Glutamatergic neuron (in vitro differentiated cells): ENCODE results near the gene THADA. TPM values are rescaled to one million over a fixed set of nuclear protein-coding genes. Genes with fewer than 3 reads are reported as not detected.

Experiments used
- DNase-seq: peaks from one replicate; pipeline ENCODE4 v3.0.0; 2022
- H3K27ac Mint-ChIP-seq: one replicate; pipeline ENCODE4 v1.8.0; 2020; ENCODE audit warnings: mild to moderate bottlenecking, mixed read lengths, inconsistent platforms; ENCODE audit not compliant: unreplicated experiment
- H3K27me3 Mint-ChIP-seq: one replicate; pipeline ENCODE4 v1.8.0; 2020; ENCODE audit warnings: mild to moderate bottlenecking, moderate library complexity, mixed read lengths, inconsistent platforms; ENCODE audit not compliant: unreplicated experiment
- H3K36me3 Mint-ChIP-seq: one replicate; pipeline ENCODE4 v1.8.0; 2020; ENCODE audit warnings: mild to moderate bottlenecking, mixed read lengths, inconsistent platforms; ENCODE audit not compliant: unreplicated experiment
- H3K4me1 Mint-ChIP-seq: one replicate; pipeline ENCODE4 v1.8.0; 2020; ENCODE audit warnings: mild to moderate bottlenecking, low read depth, mixed read lengths, inconsistent platforms; ENCODE audit not compliant: unreplicated experiment
- H3K4me3 Mint-ChIP-seq: one replicate; pipeline ENCODE4 v1.8.0; 2020; ENCODE audit warnings: mild to moderate bottlenecking, mixed read lengths, inconsistent platforms; ENCODE audit not compliant: unreplicated experiment
- H3K9me3 Mint-ChIP-seq: one replicate; pipeline ENCODE4 v1.8.0; 2020; ENCODE audit warnings: mild to moderate bottlenecking, moderate library complexity, mixed read lengths, inconsistent platforms; ENCODE audit not compliant: unreplicated experiment
- CTCF ChIP-seq: fragments of 200-600 bp; sonication (generic); IDR thresholded peaks from one replicate; pipeline ENCODE4 v1.5.0; 2021; ENCODE audit not compliant: partially characterized antibody, unreplicated experiment
- total RNA-seq: library from RNA; stranded (reverse); fragmentation: NEBNext Ultra II Directional; extraction: Animal tissue kit (Norgen Biotek cat#: 25700); gene quantifications from one replicate; pipeline ENCODE4 v1.2.1, GENCODE V29; 2021; ENCODE audit not compliant: unreplicated experiment

The THADA gene
- total RNA-seq, 1 donor from 2014 or later, result 15.0 TPM

GRCh38 chr2:43221763-43222474 lies 373.9 kb downstream of the THADA start:
- peak; percentile 82 for DNase-seq
- Mint-ChIP-seq H3K4me1 (peaks cover 29% of the 10 kb centered on the region), H3K27ac (peak overlapping the region; percentile 89), H3K4me3 (peak overlapping the region; percentile 67), H3K27me3 (peaks cover 6% of the 10 kb centered on the region), H3K9me3 (peaks cover 6% of the 10 kb centered on the region), H3K36me3 (no peaks in the 10 kb centered on the region)
- TF ChIP-seq CTCF, result no peak

- H3K4me1 Mint-ChIP-seq, result peaks cover 29% of the 10 kb centered on the region
- no peaks in the 10 kb centered on the region for H3K36me3 Mint-ChIP-seq
- peaks cover 6% of the 10 kb centered on the region for H3K27me3 Mint-ChIP-seq
- H3K9me3 Mint-ChIP-seq, result peaks cover 6% of the 10 kb centered on the region
- no peak for TF ChIP-seq CTCF
- H3K4me3 Mint-ChIP-seq, result peak overlapping the region; percentile 14
- H3K27ac Mint-ChIP-seq, result peak overlapping the region; percentile 89
- peak; percentile 70 for DNase-seq
These were observed 374.6 kb downstream of the THADA start for GRCh38 chr2:43221124-43221762.

GRCh38 chr2:43220760-43221123 lies 375.1 kb downstream of the THADA start:
- Mint-ChIP-seq H3K9me3 (peaks cover 6% of the 10 kb centered on the region), H3K27me3 (peaks cover 6% of the 10 kb centered on the region), H3K27ac (peak overlapping the region; percentile 56), H3K36me3 (no peaks in the 10 kb centered on the region), H3K4me3 (no peak overlapping the region), H3K4me1 (peaks cover 29% of the 10 kb centered on the region)
- DNase-seq, result no peak
- no peak for TF ChIP-seq CTCF

GRCh38 chr2:43220229-43220751 lies 375.5 kb downstream of the THADA start:
- no peaks in the 10 kb centered on the region for H3K36me3 Mint-ChIP-seq
- peaks cover 6% of the 10 kb centered on the region for H3K27me3 Mint-ChIP-seq
- DNase-seq, result no peak
- TF ChIP-seq CTCF, result no peak
- peaks cover 29% of the 10 kb centered on the region for H3K4me1 Mint-ChIP-seq
- H3K27ac Mint-ChIP-seq, result peak overlapping the region; percentile 18
- H3K4me3 Mint-ChIP-seq, result no peak overlapping the region
- H3K9me3 Mint-ChIP-seq, result peaks cover 6% of the 10 kb centered on the region
